Keratinocyte (primary cell): Measurements from ENCODE around the gene NRG2. TPM values are rescaled to one million over a fixed set of nuclear protein-coding genes. Genes with fewer than 3 reads are reported as not detected.

Experiments
- DNase-seq: peaks from one replicate; pipeline ENCODE4 v3.0.0-alpha.2; 2011; ENCODE audit warnings: low read depth, missing footprints, low spot score
- FAIRE-seq: peaks from 2 replicates; lab custom pipeline; 2011; peaks lifted over from hg19 to GRCh38; lab: Jason Lieb, UNC
- H2AFZ ChIP-seq: 2 replicates; pipeline ENCODE4 v1.6.0; 2012; ENCODE audit warnings: low read length, control low read depth, inconsistent platforms; ENCODE audit not compliant: control insufficient read depth
- H3K27ac ChIP-seq: 2 replicates; pipeline ENCODE4 v1.5.1; 2011; ENCODE audit warnings: low read length; ENCODE audit not compliant: control insufficient read depth, insufficient read depth
- H3K27me3 ChIP-seq: 3 replicates; pipeline ENCODE4 v1.6.0; 2011; ENCODE audit warnings: low read length; ENCODE audit not compliant: control insufficient read depth, insufficient read depth; ENCODE audit errors: extremely low read depth
- H3K36me3 ChIP-seq, 2 experiments: 2 replicates in 1 of 2; 3 replicates in 1 of 2; pipeline ENCODE4 v1.5.1; 2011; ENCODE audit warnings: low read length in 2 of 2, mild to moderate bottlenecking in 1 of 2; ENCODE audit not compliant: control insufficient read depth in 2 of 2, insufficient read depth in 2 of 2; ENCODE audit errors: extremely low read depth in 1 of 2
- H3K4me1 ChIP-seq: 3 replicates; pipeline ENCODE4 v1.5.1; 2011; ENCODE audit warnings: low read length; ENCODE audit not compliant: control insufficient read depth, insufficient read depth; ENCODE audit errors: extremely low read depth
- H3K4me2 ChIP-seq: 3 replicates; pipeline ENCODE4 v1.6.0; 2011; ENCODE audit warnings: low read depth, low read length; ENCODE audit not compliant: control insufficient read depth, insufficient read depth; ENCODE audit errors: extremely low read depth
- H3K4me3 ChIP-seq, 3 experiments: fragments of 200-600 bp in 1 of 3; sonication (generic) in 1 of 3; 2 replicates in 2 of 3; 3 replicates in 1 of 3; pipeline ENCODE4 v1.5.1; 2011 to 2016; ENCODE audit warnings: low read length in 3 of 3, mild to moderate bottlenecking in 3 of 3, control low read depth in 2 of 3, inconsistent platforms in 1 of 3, low read depth in 1 of 3, mixed read lengths in 1 of 3, mixed run types in 1 of 3, moderate library complexity in 1 of 3; ENCODE audit not compliant: control insufficient read depth in 2 of 3, insufficient read depth in 2 of 3; ENCODE audit errors: extremely low read depth in 1 of 3
- H3K79me2 ChIP-seq: 2 replicates; pipeline ENCODE4 v1.6.0; 2012; ENCODE audit warnings: low read length; ENCODE audit not compliant: control insufficient read depth, insufficient read depth
- H3K9ac ChIP-seq: 3 replicates; pipeline ENCODE4 v1.6.0; 2011; ENCODE audit warnings: low read length; ENCODE audit not compliant: control insufficient read depth, insufficient read depth; ENCODE audit errors: extremely low read depth
- H3K9me1 ChIP-seq: 3 replicates; pipeline ENCODE4 v1.6.0; 2011; ENCODE audit warnings: low read length; ENCODE audit not compliant: control insufficient read depth, insufficient read depth; ENCODE audit errors: extremely low read depth
- H3K9me3 ChIP-seq: 2 replicates; pipeline ENCODE4 v1.5.1; 2012; ENCODE audit warnings: low read depth, low read length; ENCODE audit not compliant: control insufficient read depth
- H4K20me1 ChIP-seq: 3 replicates; pipeline ENCODE4 v1.6.0; 2011; ENCODE audit warnings: low read length; ENCODE audit not compliant: control insufficient read depth, insufficient read depth; ENCODE audit errors: extremely low read depth
- CTCF ChIP-seq, 3 experiments: IDR thresholded peaks in 1 of 3; conservative IDR thresholded peaks in 1 of 3; optimal IDR thresholded peaks in 1 of 3; 2 replicates in 2 of 3; 3 replicates in 1 of 3; pipeline versions ENCODE3 to v1.5.1; 2011; ENCODE audit warnings: low read length in 3 of 3, mild to moderate bottlenecking in 3 of 3, moderate library complexity in 2 of 3, control low read depth in 1 of 3, inconsistent platforms in 1 of 3; ENCODE audit not compliant: insufficient read depth in 2 of 3; ENCODE audit errors: extremely low read depth in 1 of 3
- EZH2 ChIP-seq: IDR thresholded peaks from one replicate; pipeline ENCODE4 v1.6.1; 2012; ENCODE audit warnings: inconsistent platforms, mild to moderate bottlenecking, low read length, moderate library complexity
- dilution Hi-C: fragments of 300-500 bp; cut with MboI; formaldehyde crosslinking; loops from one replicate; pipeline ENCODE4 v1.7.0; 2020; ENCODE audit warnings: low sequenced_read_pairs; ENCODE audit not compliant: extremely low pct_ligation_motif_present
- polyA plus RNA-seq, 5 experiments: library from polyadenylated mRNA; depleted of rRNA in 3 of 5; stranded (reverse) in 3 of 5; stranded (forward) in 1 of 5; unstranded in 1 of 5; fragments of >200 nt; gene quantifications; 1 replicate in 1 of 5; 2 replicates in 3 of 5; 3 replicates in 1 of 5; pipeline versions ENCODE4 v1.2.1 to v1.2.3, GENCODE V29; 2011 to 2012; ENCODE audit warnings: missing spikeins in 2 of 5, low read depth in 1 of 5, low replicate concordance in 1 of 5

The NRG2 gene
- polyA plus RNA-seq, 1 donor (not counting 4 experiments of a cell fraction or from before 2014, with no cell fraction given): 0.13 TPM

- peaks cover 18% of the 10 kb centered on the region for H3K27me3 ChIP-seq
- no peaks in the 10 kb centered on the region for H3K4me1 ChIP-seq
- no peak overlapping the region for H3K4me3 ChIP-seq
- DNase-seq (no peak), FAIRE-seq (no peak)
- H3K4me2 ChIP-seq: no peak overlapping the region
- TF ChIP-seq CTCF (optimal IDR thresholded peaks at IDR 0.05 in 1 of 3, IDR thresholded peaks at IDR 0.05 in 1 of 3, conservative IDR thresholded peaks at IDR 0.05 in 1 of 3; ENCODE audit: extremely low read depth in 1 of 3, insufficient read depth in 2 of 3, low read length in 3 of 3): no peak
- no peak for TF ChIP-seq EZH2
- H3K27ac ChIP-seq: no peak overlapping the region
- no peaks in the 10 kb centered on the region for H3K36me3 ChIP-seq
- no peaks in the 10 kb centered on the region for H4K20me1 ChIP-seq
- no peaks in the 10 kb centered on the region for H3K79me2 ChIP-seq
- H3K9me1 ChIP-seq: no peaks in the 10 kb centered on the region
- H3K9me3 ChIP-seq: no peaks in the 10 kb centered on the region
- dilution Hi-C loops: no loop called here
- H3K9ac ChIP-seq: no peak overlapping the region
- H2AFZ ChIP-seq: no peak overlapping the region
These were observed 41.4 kb upstream of the NRG2 start for GRCh38 chr5:140084541-140084940.

GRCh38 chr5:140083650-140084049, 40.6 kb upstream of the NRG2 start:
- Histone ChIP-seq H3K4me3 (no peak overlapping the region), H3K4me1 (no peaks in the 10 kb centered on the region), H3K4me2 (no peak overlapping the region), H3K27me3 (peaks cover 18% of the 10 kb centered on the region), H4K20me1 (no peaks in the 10 kb centered on the region), H3K79me2 (no peaks in the 10 kb centered on the region), H3K36me3 (no peaks in the 10 kb centered on the region), H2AFZ (no peak overlapping the region), H3K9me3 (no peaks in the 10 kb centered on the region), H3K9me1 (no peaks in the 10 kb centered on the region), H3K9ac (no peak overlapping the region), H3K27ac (no peak overlapping the region)
- TF ChIP-seq CTCF (optimal IDR thresholded peaks at IDR 0.05 in 1 of 3, IDR thresholded peaks at IDR 0.05 in 1 of 3, conservative IDR thresholded peaks at IDR 0.05 in 1 of 3; ENCODE audit: extremely low read depth in 1 of 3, insufficient read depth in 2 of 3, low read length in 3 of 3) (no peak), EZH2 (no peak)
- dilution Hi-C loops: no loop called here
- no peak for FAIRE-seq
- no peak for DNase-seq
